NCI-H446 (cell line): ENCODE results near the gene STX16.
A peak's percentile ranks its signal among the peaks of the same experiment; 100 is the strongest.

Experiments used
- DNase-seq, 2 experiments: peaks; one replicate each; lab custom pipeline; 2025; lab: John Stamatoyannopoulos, UW

Gene STX16

DNA sequence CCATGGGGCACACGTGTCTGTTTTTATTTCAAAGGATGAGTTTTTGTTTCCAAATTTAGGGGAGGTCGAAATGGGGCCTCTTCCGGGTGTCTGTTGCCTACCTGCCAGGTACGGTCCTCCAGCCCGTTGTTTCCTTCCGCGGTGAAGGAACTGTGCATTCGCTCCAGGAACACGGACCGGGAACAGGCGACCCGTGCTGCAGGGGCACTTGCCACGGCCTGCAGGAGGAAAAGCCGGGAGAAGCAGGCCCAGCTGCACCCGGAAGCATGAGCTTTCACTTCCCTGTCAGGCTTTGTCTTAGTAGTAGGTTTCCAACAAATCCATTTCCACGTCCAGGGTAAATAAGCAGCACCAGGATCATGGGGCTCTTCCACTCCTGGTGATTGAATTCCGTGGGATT, 24.6 kb downstream of the STX16 start:
- no peak for DNase-seq

DNA sequence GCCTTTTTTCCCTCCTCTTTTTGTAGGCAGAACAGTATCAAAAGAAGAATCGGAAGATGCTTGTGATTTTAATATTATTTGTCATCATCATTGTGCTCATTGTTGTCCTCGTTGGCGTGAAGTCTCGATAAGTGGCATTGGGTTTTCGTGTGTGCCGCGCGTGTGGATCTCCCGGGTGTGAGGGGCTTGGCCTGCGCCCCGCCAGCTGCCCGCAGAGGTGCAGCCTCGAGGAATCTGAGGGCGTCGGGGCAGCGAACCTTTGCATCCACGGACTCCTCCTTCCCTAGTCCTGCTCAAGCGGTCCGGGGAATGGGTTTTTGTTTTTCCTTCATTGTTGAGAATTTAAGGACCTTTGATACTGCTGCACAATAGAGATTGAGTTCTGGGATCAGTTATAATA, 25.1 kb downstream of the STX16 start:
- no peak for DNase-seq

DNA sequence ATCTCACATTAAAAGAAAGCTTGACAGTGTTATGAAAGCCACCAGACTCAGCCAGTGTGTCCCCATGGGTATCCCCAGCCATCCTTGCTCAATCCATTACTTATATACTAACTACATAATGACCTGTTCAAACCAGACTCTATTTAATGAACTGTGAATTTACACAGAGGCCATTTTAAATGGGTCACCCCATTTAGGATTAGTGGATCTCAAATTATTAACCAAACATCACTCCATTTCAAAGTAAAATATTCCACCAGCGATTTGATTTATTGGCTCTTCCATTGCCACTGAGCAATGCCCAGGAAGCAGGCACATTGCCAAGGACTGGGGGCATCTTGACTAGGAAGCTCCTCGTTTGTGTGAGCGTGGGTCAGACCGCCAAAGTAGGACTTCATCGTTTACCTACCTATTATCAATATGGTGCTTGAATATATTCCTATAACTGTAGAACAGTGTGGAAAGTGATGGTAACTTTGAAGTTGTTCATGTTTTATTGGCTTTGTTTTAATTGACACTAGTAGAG, 26.1 kb downstream of the STX16 start:
- DNase-seq: no peak

DNA sequence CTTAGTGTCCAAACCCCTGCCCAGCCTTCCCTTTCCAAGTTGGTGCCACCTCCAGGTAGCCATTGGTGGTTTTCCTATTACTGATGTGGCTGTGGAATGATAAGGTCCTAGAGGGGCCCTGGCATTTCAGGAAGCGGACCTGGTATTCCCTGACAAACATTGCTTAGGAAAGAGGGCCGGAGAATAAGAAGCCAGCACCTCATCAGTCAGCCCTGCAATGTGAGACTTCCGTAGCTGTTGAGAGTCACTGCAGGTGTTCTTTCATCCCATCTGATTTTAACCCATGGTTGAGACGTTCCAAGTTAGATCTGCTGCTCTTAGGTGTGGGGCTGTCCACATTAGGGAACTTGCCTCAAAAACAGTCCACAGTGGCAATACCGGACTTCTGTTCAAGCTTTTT, 26.7 kb downstream of the STX16 start:
- no peak for DNase-seq

DNA sequence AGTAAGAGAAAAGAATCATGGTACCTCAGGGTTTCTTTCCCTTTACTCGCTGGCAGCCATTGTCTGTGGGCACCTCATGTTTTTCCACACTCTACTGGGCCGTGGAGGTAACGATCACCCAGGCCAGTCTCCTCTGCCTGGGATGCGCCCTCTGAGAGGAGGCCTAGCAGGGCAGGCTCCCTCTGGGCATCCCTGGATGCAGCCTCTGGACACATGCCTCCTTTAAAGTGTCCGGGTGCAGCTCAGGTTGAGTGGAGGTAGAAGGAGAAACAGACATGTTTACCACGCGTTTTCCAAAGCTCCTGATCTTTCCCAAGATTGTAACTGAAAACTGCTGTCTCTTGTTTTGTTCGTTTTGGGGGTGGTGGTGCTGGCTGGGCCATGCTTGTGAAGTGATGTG, 27.7 kb downstream of the STX16 start:
- DNase-seq: no peak

DNA sequence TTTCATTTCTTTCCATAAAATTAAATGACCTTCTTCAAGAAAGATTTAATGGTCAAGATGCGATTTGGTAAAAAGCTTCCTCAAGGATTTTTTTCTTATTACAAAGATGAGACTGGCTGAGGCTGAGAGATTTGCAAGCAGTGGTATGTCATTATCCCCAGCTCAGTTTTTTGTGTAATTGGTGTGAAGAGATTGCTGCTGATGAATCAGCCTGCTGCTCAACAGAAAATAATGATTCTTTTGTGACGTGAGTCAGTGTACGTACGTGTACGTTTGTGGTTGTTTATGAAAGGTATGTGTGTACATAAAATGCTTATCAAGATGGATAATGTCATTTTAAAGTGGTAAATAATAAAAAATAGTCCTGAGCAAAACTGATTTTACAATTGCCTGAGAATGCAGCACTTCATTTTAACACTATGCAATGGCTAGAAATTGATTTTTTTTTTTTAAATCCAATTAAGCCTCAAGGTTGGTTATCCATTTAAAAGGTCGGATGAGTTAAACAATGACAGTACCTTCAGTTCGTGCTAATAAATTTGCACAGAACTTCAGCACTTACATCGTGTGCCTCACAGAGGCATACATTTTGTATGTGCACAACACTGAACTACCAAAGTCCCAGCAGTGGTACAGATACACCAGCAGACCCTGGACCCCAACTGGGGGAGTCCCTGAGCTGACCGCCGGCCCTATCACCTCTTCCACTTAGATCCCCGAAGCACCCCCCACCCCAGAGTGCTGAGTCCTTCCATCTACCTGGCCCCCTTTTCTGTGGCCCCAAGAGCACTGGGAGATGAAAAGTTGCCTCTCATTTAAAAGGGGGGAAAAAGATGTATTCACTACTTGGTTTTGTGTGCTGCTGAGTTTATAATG, 31.8 kb downstream of the STX16 start:
- no peak for DNase-seq

DNA sequence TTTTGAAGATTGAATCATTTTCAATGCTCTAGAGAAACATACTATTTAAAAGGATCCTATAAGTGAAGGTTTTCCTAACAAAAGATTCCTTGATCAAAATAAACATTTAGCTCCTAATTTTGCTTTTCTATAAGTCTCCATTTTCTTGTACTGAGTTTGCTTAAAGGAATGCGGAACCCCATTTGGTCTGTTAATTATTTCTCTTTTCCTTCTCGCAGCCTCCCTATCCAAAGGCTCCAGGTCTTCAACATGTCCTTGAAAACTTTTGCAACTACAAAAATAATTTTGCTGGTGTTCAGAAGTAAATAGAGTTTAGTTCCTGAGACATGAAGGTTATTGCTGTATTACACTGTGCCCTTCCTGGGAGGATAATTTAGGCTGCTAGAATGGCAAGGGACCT, 33.2 kb downstream of the STX16 start:
- no peak for DNase-seq

DNA sequence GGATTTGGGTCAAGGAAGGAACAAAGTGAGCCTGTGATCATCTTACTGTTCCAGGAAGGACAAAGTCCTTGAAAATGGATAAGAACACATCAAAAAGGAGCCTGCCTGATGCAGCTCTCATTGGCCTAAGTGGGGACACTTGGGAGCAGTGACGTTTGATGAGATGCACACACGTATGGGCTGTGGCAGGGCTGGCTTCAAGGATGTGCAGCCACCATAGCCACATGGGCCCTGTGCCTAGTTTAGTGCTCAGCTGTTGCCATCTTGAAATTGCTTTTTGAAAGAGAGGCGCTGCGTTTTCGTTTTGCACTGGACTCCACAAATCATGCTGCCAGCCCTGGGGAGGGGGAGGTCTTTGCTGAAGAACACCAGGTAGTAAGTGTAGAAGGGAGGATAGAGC, 34.9 kb downstream of the STX16 start:
- DNase-seq: no peak

DNA sequence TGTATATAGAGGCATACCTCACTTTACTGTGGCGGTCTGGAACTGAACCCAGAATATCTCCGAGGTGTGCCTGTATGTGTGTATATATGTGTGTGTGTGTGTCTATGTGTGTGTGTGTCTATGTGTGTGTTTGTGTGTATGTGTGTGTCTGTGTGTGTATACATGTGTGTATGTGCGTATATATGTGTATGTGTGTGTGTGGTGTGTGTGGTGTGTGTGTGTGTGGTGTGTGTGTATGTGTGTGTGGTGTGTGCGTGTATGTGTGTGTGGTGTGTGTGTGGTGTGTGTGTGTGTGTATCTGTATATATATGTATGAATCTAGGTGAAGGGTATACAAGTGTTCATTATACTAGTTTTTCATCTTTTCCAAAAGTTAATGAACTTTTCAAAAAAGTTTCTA, 37.3 kb downstream of the STX16 start:
- no peak for DNase-seq

DNA sequence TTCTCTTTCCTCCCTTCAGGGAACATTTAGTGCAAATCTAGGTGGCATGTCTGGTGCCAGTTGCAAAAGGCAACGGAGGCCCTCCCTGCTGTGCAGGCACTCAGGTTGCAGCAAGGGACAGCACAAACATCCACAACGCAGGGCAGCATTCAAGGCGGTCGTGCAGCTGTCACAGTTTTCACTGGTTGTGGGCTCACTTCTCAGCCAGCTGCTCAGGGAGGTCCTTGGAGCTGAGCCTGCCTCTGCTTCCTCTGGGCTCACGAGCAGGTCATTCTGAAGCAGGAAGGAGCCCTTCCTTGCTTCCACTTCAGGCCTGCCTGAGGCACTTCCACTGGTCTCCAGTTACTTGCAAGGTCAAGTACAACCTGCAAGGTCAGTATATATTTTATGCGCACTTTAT, 37.8 kb downstream of the STX16 start:
- peak in 1 of 2 experiments; percentile 44 for DNase-seq

DNA sequence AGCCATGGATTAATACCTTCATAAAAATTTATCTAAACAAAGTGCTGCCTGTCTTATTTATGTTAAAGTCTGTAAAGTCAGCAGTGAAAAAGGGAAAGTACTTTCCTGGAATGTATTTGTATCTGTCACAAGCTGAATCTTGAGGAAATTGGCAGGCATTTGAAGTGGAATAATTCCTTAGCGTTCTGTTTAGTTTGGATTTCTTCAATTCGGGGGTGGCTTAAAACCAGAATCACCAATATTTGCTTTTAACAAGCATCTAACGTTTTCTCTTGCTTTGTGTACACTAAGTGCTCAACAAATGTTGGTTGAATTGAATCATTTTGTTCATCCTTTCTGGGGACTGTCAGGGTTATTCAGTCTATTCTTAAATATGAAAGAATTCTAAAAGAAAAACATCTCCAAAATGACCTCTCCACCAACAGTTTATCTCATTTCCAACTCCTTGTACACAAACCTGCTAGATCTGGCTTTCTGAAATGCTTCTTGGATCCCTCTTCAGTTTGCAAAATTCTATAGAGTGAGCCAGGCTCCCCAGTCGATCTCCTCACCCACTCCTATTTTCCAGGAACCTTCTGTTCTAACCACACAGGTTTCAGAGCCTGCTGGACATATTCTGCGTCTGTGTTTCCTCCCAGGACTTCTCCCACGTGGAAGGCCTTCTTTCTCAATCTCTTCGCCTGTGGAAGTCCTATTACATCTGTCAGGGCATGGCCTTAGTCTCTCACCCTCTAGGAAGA, 39.5 kb downstream of the STX16 start:
- DNase-seq: no peak

DNA sequence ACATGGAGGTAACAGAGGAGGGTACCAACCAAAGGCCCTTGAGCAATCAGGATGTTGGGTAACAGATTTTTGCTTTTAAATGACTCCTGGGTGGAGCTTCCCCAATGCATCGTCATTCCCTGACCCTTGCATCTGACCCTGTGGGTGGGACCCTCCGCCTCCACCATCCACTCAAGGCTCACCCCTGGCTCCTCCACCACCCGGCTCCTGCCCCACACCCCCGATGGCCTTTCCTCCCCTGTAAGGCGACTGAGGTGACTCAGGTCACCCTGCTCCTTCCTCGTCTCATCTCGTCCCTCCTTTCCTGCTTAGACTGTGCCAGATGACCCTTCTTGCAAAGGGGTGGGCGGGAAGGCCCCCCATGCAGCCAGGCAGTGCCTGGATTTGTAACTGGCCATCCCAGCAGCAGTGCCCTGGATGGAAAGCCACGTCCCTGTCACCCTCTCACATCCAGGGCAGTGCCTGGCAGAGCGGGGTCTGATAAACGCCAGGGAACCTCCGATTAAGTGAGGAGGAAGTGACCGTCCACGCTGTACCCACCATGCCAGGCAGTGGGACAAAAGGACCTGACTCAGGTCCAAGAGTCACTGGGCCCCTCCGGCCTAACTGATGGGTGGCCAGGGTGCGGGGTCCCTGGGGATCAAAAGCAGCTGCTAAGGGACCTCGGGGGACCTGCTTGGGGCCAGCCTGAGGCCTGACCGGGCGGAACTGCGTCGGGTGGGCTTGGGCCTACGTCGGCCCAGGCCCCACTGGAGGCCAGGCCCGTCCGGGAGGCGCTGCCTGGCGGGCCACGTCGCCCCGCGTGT, 40.9 kb downstream of the STX16 start:
- no peak for DNase-seq

DNA sequence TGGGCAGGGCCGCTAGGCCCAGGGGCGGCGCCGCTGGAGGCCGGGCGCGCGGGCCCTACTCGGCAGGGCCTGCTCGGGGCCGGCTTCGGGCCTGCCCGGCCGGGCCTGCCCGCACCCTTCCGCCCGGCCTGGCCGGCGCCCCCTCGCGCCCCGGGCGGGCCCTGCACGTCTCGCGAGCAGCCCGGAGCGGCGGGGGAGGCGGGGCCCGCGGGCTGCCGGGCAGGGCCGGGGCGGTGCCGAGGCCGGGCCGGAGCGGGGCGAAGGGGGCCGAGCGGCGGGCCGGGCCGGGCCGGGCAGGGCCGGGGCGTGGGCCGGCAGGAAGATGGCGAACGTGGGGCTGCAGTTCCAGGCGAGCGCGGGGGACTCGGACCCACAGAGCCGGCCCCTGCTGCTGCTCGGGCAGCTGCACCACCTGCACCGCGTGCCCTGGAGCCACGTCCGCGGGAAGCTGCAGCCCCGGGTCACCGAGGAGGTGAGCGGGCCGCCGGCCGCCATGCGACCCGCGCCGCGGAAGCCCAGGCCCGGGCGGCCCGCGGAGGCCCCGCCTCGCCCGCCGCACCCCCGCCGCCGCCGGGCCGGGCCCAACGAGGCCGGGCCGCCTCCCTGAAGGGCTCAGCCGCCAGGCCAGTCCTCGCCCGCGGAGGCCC, 41.6 kb downstream of the STX16 start, which contains the start of gene NPEPL1:
NPEPL1 (plus strand) TSS at position 222 of the 647 bp plus-strand sequence; CDS start at position 323, 101 bp downstream.
- DNase-seq: no peak

DNA sequence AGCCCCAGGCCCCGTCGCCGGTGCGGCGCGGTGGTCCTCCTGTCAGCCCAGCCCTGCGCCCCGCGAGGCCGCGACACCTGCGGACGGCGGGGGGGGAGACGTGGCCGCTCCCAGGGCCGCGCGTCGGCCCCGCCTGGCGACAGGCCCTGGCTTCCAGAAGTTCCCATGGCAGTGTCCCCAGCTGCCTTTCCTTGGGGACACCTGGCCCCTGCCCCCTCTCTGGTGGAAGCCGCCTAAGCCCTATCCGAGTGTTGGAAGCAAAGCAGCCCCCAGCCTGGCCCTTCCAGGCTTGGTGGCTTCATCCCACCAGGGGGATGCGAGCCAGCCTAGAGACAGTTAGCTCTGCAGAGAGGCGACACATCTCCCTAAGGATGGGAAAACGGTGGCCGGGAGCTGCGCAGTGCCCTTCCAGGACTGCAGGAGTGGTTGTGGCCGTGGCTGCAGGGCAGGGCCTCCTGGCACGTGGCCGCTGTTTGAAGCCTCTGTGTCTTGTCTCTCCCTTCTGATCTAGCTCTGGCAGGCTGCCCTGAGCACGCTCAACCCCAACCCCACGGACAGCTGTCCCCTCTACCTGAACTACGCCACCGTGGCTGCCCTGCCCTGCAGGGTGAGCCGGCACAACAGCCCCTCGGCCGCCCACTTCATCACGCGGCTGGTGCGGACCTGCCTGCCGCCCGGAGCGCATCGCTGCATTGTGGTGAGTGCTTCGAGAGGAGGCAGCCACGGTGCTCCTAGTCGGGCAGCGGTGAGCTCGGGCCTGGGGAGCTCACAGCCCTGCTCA, 42.3 kb downstream of the STX16 start:
- DNase-seq: no peak

DNA sequence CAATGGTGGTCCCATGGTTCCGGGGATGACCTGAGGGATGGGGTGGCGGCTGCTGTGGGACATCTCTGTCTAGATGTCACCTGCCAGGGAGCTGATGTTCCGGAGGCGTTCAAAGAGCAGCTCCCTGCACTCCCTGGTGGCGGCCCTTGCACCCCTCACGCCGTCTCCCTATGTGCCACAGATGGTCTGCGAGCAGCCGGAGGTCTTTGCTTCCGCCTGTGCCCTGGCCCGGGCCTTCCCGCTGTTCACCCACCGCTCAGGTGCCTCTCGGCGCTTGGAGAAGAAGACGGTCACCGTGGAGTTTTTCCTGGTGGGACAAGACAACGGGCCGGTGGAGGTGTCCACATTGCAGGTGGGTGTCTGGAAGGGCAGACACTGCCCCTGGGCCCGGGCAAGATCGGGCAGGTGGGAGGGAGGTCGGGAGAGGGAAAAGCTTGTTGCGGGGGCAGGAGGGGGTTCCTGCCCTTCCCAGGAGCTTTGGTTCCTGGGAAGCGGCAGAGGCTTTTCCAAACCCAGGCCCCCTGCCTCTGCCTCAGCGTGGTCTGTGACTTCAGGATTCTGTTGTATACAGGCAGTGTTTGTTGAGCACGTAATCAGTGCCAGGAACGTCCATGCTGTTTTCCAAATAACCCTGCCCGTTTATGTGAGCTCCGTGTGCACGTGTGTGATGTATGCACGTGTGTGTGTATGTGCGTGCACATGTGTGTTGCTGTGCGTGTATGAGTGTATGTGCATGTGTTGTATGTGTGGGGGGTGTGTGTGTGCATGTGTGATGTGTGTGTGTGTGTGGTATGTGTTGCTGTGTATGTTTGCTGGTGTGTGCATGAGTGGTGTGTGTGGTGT, 43.4 kb downstream of the STX16 start:
- DNase-seq: no peak

DNA sequence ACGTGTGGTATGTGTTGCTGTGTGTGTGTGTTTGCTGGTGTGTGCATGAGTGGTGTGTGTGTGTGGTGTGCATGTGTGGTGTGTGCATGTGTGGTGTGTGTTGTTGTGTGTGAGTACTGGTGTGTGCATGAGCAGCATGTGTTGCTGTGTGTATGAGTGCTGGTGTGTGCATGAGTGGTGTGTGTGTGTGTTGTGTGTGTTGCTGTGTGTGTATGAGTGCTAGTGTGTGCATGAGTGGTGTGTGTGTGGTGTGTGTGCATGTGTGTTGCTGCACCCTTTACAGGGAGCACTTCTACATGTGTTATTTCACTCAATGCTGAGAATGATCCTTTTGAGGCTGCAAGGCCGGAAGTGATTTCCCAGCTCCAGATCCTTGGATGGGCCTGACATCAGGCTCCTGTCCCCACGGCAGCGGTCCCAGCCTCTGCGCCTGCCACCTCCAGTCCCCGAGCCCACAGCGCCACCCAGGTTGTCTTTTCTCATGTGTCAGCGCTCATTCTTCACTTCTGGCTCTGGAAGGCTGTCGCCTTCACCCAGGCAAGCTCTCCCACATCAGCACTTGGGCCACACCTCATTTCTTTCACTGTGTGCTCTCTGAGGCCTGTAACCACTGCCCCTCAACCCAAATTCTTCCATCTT, 44.1 kb downstream of the STX16 start:
- DNase-seq: no peak

DNA sequence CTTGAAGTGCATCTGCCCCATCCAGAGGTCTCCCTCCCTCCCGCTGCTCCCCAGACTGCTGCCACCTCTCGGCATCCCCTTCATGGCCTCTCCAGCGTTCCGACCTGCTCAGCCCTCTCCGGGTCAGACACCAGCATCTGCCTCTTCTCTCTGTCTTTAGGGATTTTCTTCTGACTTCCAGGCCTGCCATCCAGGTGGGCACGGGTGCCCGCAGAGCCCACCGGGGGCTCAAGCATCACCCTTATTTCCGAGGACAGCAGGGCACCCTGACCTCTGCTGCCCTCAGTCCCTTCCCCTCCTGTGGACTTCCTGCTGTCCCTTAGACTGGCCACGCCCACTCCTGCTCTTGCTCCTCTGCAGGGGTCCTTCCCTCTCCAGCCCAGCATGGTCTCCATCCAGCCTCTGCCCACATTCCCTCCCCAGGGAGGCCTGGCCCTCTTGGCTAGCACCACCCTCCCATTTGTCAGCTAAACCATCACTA, 44.9 kb downstream of the STX16 start:
- no peak for DNase-seq

DNA sequence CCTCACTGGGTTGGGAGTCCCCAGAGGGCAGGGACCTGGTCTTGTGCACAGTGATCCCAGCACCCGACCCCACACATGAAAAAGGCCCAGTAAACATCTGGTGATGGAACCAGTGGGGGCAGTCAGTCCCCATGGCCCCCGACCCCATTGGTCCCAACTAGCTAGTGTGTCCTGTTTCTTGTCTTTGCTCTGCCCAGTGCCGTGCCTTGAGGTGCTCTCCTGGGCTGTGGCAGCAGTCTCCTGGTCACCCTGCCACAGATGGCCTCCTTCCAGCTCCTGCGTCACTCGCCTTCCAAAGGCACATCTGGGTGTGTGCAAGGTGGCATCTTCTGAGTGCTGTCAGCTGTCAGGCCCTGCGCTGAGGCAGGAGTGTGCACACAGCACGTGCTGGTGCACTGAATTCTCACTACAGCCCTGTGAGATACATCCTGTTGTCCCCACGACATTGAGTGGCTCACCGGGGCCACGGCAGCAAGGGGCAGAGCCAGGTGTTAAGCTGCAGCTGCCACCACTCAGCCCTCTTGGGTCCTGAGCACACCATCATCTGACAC, 45.4 kb downstream of the STX16 start:
- no peak for DNase-seq
